HG02588 (cell line): Measurements from ENCODE around the gene NKIRAS1.
"Not testable (repeated sequence)": the region's sequence is repeated elsewhere in the genome, so short reads cannot be mapped to it uniquely, and the experiment has no call there.

Experiments used
- ATAC-seq: cut with Tn5 transposase; IDR thresholded peaks from one replicate; pipeline ENCODE4 v1.9.1; 2021; ENCODE audit warnings: mild to moderate bottlenecking, moderate library complexity; ENCODE audit not compliant: unreplicated experiment

NKIRAS1 gene

DNA sequence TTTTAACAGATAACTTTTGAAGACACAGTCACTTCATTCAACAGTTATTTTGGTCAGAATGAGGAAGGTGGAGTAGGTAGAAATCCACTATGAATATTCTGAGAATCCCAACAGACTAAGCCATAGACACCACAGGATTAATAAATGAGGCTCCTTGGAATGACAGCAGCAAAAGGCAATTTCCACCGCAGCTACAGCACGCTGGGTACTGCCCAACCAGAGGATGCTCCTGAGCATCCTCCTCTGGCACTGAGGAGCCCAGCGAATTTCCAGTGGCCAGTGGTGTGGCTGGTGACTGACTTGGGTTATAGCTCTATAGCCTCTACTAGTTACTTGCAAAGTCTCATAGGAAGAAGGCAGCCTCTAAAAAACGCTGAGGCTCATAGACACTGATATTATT, 24.6 kb upstream of the NKIRAS1 start:
- ATAC-seq, result no peak

DNA sequence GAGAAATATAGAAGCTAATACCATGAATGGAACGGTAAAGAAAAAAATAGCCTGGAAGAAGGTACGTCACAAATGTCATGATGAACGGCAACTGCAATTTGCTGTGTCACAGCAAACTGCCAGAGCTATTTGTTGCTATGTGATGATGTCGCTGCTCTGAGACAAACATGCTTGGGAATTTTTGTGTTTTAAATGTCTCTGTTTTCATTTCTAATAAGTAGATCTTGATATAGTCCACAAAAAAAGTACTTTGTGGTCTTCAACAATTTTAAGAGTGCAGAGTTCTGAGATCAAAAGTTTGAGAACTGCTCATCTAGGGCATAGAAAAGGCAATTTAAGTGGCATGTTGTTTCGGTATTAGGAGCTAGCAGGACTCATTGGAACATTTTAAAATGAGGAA, 24.0 kb upstream of the NKIRAS1 start:
- ATAC-seq, result no peak

DNA sequence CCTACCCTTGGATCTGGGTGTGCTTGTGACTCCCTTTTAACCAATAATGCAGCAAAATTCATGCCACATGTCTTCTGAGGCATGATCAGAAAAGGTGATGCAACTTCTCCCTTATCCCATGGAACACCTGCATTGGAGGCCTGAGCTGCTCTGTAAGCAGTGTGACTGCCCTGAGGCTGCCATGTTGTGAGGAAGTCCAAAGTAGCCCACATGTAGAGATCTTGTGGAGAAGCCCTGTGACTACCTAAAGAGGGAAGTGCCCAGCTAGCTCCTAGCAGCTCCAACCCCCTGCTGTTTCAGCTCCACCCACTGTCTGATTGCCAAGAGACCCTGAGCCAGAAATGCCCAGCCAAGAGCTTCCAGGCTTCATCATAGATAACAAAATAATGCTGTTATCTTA, 21.9 kb upstream of the NKIRAS1 start:
- no peak for ATAC-seq

DNA sequence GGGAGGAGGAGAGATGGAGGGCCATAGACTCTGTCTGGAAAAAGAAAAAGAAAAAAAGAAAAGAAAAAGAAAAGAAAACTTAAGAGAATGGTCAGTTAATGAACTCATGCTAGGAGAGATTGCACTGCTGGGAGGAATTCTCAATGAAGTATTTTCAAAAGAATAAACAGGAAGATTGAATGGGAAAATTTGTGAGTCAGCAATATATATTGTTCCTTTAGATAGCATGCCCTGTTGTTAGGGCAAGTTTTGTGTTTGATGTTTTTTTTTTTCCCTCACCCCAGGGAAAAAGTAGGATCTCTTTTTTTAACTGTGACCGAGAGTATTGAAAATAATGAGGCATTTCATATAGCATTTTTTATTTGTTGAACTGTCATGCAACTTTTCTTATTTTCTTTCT, 20.5 kb upstream of the NKIRAS1 start:
- ATAC-seq, result no peak

DNA sequence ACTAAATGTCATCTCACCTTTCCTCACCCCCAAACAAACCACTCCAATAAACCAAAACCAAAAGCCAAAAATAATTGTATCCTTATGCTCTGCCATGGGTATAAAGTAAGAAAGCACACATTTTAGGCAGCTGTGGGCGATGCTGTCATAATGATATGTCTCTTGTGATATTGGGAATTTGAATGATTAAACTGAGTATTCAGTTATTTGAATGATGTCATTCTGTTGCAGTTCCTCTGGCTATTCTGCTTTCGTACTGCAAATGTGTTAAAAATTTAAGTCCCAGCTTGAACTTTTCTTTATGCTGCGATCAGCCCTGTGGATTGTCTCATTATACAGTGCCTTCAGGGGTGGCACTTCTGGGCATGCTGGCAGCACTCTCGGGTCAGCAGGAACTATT, 17.5 kb upstream of the NKIRAS1 start:
- no peak for ATAC-seq

DNA sequence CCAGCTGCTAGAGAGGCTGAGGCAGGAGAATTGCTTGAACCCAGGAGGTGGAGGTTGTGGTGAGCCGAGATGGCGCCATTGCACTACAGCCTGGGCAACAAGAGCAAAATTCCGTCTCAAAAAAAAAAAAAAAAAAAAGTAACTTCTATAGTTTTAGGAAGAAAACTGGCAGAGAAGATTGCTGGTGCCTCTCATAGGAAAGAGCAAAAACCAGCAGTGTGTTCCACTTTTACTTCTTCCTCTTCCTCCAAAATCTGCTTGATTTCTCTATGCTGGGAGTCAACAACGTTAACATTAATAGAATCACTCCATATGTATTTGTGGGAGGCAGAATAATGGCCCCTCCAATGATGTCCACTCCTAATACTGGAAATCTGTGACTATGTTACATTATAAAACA, 15.8 kb upstream of the NKIRAS1 start:
- ATAC-seq, result no peak

DNA sequence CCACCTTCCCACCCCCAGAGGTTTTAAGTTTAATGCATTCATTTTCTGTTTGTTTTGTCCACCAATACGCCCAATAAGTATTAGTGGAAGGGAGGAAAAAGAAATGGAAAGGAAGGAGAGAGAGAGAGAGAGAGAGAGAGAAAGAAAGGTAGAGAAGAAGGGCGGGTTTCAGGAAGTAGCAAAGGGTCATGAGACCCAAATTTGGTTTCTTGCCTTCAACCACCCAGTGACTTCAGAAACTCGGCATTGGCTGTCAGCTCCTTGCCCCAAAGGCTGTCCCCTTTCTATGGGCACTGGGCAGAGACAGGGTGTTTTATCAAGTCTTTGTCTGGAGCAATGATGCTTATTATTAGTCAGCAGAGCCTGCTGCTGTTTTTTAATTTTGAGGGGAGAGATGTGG, 14.8 kb upstream of the NKIRAS1 start:
- no peak for ATAC-seq

DNA sequence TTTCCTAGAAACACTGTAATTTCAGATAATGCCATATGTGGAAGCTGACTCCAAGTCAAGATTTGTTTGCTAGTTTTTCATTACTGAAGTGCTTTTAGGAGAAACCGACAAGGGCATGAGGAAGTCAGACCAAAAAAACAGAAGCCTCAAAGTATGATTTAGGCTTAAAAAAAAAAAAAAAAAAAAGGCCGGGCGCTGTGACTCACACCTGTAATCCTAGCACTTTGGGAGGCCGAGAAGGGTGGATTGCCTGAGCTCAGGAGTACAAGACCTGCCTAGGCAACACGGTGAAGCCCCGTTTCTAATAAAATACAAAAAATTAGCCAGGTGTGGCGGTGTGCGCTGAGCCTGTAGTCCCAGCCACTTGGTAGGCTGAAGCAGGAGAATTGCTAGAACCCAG, 11.7 kb upstream of the NKIRAS1 start:
- ATAC-seq, result no peak

DNA sequence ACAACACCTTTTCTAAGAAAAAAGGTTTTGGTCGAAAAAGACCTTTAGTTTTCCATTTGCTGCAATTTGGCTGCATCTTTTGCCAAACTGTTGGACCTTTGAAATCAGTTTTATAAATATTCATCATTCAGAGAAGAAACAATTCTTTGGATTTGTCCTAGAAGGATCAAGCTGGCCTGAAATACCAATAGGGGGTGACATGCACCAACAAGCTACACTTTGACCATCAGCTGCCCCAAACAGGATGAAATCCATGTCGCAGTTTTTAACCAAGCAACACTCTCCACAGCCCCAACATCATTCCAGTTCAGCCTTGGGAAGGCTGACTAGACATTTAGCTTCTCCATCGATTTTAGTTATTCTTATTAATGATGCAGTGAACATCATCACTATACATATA, 9.9 kb upstream of the NKIRAS1 start:
- no peak for ATAC-seq

DNA sequence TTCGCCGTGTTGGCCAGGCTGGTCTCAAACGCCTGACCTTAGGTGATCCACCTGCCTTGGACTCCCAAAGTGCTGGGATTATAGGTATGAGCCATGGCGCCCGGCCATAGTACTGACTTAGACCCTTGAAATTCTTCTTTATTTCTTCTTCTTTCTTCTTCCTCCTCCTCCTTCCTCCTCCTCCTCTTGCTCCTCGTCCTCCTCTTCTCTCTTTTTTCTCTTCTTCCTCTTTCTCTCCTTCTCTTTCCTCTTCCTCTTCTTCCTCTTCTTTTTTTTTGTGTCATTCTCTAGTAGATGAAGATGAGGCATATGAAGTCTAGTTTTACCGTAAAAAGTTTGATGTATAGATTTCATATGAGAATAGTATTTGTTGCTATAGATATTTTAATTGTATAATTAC, 9.5 kb upstream of the NKIRAS1 start:
- ATAC-seq, result no peak

DNA sequence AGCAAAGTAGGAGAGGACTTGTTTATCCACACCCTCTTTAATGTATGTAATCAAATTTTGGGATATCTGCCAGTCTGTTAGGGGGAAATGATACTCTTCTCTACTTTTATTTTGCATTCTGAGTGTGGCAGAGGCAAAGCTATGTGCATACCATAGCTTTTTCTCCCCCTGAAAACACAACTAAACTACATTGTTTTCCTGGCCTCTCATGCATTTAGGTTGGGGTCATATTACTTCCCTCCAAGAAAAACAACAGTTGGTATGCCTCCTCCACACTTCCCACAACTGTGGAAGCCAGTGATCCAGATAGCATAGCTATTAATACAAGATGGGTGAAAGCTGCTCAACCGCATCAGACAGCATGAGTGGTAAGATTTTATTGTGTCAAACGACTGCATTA, 7.0 kb upstream of the NKIRAS1 start:
- ATAC-seq, result no peak

DNA sequence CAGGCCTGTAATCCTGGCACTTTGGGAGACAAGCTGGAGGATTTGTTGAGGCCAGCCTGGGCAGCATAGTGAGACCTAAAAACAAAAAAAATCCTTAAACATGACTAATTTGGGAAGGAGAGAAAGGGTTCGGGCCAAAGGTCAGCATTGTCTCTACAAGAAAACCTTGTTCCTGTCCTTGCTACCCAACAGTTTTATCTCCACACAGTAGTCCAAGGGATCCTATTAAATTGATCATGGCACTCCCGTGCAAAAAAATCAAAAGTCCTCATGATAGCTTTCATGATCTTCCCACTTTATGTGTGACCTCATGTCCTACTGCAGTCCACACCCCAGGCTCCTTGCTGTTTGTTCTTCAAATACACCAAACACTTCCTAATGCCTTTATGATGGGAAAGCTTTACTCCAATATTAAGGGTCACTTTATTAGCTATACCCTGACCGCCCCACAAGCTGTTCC, 4.3 kb upstream of the NKIRAS1 start:
- no peak for ATAC-seq

DNA sequence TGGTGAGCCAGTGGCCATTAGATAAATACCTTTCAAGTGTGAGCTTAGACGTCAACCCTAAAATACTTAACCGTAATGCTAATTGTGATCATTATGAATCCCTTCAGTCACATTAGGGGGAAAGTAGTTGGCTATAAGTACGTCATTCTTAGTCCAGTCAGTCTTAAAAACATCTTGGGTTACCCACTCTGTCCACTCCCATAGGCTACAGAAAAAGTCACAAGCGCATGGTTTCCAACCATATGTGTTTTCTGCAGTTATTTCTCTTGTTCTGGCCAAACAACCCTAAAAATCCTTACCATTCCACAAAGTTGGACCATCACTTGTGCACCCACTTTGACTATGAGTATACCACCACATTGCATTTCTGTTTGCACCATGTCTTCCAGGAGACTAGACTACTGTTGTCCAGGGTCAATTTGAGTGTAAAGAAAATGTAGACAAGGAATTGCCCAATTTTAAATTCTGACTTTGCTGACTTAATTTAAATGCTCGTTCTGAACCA, 3.4 kb upstream of the NKIRAS1 start:
- no peak for ATAC-seq

DNA sequence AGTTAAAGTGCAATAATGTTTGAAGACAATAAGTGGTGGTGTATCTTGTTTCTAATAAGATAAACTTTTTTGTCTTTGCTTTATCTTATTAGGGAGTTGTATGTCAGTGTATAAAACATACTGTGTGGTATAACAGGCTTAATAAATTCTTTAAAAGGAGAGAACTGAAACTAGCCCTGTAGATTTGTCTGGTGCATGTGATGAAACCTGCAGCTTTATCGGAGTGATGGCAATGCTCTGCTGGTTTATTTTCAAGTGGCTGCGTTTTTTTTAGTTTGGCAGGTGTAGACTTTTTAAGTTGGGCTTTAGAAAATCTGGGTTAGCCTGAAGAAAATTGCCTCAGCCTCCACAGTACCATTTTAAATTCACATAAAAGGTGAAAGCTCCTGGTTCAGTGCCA, 2.8 kb upstream of the NKIRAS1 start:
- no peak for ATAC-seq

DNA sequence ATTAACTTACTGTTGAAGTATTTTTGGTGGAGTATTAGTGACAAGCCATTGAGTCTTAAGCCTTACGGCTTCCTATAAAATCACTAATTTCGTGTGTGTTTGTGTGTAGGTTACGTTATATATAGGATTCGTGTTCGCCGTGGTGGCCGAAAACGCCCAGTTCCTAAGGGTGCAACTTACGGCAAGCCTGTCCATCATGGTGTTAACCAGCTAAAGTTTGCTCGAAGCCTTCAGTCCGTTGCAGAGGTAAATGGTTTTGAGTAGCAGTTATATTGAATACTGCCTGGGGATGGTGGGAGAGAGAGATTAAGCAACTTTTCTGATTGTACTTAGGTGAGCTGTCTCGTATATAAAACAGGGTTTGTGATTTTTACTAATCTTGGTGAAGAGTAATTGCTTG, 1.5 kb upstream of the NKIRAS1 start:
- not testable (repeated sequence) for ATAC-seq

DNA sequence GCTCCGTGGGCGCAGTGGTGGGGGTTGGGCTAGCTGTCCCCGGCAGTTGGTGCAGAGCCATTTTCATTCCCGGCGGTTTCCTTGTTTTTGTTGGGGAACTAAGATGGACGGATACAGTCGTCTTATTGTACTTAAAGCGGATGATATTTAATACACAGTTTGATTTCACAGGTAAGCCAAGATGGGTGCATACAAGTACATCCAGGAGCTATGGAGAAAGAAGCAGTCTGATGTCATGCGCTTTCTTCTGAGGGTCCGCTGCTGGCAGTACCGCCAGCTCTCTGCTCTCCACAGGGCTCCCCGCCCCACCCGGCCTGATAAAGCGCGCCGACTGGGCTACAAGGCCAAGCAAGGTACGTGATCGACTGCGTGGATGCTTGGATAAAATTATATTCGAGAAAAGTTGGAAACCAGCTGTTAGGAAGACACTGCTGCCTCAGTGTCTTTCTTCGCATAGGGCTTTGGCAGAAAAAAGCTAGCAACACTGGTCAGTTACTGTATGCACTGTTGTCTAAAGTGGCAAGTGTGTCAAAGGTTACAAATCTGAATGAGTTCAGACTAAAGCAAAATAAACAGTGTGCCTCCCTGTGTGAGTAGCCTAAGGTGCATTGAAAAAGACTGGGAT, 1.0 kb upstream of the NKIRAS1 start:
- ATAC-seq, result not testable (repeated sequence)

DNA sequence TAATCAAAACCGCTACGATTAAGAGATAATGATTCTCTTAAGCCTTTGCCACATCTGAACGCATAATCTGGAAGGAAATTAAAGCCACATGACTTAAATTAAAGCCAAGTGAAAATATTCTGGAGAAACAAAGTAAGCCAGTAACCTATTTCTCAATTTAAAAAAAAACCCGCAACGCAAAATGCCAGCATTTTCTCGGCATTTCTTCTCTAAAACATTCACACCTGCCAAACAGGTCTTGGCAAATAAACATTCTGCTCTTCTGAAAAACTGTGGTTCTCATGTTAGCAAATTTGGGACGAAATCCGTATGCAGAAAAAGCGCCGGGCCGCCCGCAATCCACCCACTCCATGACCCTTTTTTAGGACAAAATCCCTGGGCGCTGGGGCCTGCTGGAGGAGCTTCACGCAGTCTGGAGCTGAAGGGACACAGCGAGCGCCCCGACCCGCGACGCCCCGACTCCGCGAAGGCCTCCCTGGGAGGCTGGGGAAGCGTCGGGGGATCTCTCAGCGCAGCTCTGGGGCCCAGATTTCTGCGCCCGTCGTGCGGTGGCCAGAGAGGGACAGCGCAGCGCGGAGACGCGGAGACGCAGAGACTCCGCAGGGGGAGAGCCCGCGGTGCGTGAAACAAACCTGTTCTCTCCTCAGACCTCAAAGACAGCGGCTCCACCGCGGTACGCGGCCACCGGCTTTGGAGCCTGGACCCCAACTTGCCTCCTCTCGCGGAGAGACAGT, 471 bp downstream of the NKIRAS1 start:
- peak; percentile 40 for ATAC-seq

DNA sequence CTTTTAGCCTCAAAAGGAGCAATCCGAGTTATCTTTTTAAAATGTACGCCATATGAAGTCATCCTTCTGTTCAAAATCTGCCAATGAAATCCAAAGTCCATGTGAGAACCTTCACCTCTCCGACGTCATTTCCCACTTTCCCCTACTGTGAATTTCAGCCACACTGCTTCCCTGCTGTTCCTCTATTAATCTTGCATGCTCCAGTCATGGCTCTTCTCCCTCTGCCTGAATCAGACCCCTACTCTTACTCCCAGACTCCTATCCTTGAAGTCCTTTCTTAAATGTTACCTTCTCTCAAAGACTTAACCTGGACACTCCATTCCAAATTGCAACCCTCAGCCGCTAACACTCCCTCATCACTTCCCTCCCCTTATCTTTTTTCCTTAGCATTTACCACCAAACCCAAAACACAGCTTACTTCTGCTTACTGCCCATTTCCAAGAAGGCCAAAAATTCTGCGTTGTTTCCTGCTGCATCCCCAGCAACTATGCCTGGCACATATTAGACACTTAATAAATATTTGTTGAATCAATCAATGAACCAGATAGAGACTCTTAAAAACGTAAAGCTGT, 1.2 kb downstream of the NKIRAS1 start:
- ATAC-seq, result no peak

DNA sequence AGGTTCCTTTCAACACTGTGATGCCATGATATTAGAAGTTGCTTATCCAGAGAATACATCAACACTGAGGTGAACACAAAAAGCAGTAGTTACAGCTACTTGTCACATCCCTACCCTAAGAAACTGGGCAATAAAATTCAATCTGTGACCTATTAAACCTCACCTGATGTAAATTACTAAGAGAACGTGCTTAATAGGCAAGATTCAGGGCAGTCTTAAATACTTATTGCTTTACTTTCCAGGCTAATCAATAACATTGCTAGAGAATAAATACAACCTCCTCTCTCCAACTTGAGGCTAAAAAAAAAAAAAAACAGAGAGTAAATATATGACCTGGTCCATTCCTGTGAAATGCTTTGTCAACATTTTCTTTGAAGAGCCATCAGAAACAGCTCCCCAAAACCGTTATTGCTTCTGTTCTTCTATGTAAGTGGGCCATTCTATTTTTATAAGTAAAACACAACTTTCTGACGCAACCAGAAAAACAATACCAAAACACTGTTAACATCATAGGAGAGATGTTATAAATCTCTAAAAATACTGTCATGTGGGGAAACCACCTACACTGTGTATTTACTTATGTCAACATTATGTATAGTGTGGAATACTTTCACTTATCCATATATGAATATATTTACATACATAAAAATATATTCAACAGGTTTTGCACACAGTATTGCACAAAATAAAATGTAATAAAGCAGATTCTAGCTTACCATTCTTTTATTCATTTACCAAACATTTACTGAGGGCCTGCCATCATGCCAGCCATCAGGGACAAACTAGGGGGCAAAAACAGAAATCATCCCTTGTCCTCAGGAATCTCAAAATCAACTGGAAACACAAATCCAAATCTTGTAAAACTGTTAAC, 2.7 kb downstream of the NKIRAS1 start:
- no peak for ATAC-seq

DNA sequence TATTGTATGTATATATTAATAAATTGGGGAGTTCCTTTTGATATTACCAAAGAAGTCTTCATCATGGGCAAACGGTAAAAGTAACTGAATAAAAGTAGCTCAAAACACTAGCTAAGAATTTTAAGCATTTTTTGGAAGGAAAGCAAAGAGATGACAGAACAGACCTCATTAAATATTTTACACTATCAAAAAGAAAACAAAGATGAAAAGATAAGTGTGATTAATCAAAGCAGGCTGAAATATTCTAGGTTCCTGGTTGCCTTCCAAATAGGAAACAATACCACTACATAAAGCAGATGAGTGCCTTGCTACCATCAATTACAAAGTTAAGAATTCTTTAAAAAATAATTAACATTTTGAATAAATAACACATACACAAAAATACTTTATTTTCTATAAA, 3.6 kb downstream of the NKIRAS1 start:
- no peak for ATAC-seq

DNA sequence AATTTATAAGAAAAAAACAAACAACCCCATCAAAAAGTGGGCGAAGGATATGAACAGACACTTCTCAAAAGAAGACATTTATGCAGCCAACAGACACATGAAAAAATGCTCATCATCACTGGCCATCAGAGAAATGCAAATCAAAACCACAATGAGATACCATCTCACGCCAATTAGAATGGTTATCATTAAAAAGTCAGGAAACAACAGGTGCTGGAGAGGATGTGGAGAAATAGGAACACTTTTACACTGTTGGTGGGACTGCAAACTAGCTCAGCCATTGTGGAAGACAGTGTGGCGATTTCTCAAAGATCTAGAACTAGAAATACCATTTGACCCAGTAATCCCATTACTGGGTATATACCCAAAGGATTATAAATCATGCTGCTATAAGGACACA, 4.5 kb downstream of the NKIRAS1 start:
- ATAC-seq, result not testable (repeated sequence)
